ENCODE measurements around the gene TUB.

TUB gene

DNA sequence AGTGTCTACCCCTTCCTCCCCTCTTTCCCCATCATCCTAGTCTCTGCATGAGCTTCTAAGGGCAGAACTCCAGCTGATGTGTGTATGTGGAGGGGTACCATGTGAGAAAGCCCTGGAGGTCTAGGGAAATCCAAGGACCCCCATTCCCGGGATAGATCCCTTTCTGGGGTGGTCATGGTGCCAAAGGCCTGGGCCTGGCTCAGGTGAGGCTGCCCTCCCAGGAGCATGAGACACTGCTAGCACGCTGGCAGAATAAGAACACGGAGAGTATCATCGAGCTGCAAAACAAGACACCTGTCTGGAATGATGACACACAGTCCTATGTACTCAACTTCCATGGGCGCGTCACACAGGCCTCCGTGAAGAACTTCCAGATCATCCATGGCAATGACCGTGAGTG lies 19.6 kb downstream of the TUB start:
- TF ChIP-seq, protein P1, sequence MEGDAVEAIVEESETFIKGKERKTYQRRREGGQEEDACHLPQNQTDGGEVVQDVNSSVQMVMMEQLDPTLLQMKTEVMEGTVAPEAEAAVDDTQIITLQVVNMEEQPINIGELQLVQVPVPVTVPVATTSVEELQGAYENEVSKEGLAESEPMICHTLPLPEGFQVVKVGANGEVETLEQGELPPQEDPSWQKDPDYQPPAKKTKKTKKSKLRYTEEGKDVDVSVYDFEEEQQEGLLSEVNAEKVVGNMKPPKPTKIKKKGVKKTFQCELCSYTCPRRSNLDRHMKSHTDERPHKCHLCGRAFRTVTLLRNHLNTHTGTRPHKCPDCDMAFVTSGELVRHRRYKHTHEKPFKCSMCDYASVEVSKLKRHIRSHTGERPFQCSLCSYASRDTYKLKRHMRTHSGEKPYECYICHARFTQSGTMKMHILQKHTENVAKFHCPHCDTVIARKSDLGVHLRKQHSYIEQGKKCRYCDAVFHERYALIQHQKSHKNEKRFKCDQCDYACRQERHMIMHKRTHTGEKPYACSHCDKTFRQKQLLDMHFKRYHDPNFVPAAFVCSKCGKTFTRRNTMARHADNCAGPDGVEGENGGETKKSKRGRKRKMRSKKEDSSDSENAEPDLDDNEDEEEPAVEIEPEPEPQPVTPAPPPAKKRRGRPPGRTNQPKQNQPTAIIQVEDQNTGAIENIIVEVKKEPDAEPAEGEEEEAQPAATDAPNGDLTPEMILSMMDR (IDR thresholded peaks at IDR 0.05) = no peak
- Histone ChIP-seq H3K4me3 (no peak overlapping the region), H3K27ac (no peak overlapping the region)
- no peak for DNase-seq (ENCODE audit: low spot score)

DNA sequence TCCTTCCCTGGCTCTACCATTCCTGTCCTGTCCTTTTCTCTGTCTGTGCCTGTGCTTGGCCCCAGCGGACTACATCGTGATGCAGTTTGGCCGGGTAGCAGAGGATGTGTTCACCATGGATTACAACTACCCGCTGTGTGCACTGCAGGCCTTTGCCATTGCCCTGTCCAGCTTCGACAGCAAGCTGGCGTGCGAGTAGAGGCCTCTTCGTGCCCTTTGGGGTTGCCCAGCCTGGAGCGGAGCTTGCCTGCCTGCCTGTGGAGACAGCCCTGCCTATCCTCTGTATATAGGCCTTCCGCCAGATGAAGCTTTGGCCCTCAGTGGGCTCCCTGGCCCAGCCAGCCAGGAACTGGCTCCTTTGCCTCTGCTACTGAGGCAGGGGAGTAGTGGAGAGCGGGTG lies 20.4 kb downstream of the TUB start:
- TF ChIP-seq, protein P1 (IDR thresholded peaks at IDR 0.05) = no peak
- Histone ChIP-seq H3K27ac (no peak overlapping the region), H3K4me3 (no peak overlapping the region)
- DNase-seq (ENCODE audit: low spot score) = peak; percentile 59

DNA sequence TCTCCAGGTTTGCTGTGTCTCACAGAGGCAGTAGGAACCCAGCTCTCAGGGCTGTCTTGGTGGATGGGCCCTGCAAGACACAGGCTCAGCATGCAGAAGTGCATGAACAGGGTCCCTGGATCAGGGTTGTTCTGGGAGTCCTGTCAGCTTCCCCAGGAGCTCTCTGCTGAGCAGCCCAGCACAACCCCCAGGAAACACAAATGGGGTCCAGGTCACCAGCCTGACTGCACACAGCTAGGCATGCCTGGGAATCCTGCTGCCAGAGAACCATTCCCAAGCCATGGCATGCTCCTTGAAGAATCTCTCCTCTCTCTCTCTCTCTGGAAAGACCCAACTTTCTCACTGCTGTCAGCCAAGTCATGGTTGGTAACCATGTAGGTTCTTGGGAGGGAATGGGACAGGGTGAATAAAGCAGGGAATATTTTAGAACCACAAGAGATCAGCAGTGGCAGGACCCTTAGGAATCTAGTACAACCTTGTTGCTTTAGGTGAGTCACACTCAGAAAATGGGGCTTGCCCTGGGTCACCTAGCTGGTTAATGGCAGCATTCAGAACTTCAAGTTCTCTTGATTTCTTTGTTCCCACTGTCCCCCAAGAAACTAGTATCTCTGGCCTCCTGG lies 21.4 kb downstream of the TUB start:
- TF ChIP-seq, protein P1 (IDR thresholded peaks at IDR 0.05) = no peak
- H3K4me3 ChIP-seq = no peak overlapping the region
- DNase-seq (ENCODE audit: low spot score) = peak; percentile 55
- H3K27ac ChIP-seq = no peak overlapping the region

DNA sequence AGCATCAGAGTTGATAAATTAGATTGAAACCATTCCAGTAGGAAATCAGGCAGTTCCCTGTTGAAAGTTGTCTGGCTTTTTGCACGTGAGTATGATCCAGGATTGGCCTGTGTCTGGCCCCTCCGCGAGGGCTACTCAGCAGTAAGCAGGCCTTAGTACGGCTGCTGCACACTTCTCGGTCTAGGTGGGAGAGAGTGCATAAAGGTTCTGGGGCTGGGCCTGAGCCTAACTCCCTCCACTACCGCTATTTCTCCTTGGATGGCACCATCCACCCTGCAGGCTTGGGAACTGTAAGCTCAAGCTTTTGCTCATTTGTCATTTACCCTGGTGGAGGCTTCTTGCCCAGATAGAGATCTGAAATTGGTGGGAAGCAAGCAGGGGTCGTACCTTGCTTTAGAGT lies 22.0 kb downstream of the TUB start:
- no peak overlapping the region for H3K27ac ChIP-seq
- no peak for DNase-seq (ENCODE audit: low spot score)
- no peak overlapping the region for H3K4me3 ChIP-seq
- TF ChIP-seq, protein P1 (IDR thresholded peaks at IDR 0.05) = no peak

DNA sequence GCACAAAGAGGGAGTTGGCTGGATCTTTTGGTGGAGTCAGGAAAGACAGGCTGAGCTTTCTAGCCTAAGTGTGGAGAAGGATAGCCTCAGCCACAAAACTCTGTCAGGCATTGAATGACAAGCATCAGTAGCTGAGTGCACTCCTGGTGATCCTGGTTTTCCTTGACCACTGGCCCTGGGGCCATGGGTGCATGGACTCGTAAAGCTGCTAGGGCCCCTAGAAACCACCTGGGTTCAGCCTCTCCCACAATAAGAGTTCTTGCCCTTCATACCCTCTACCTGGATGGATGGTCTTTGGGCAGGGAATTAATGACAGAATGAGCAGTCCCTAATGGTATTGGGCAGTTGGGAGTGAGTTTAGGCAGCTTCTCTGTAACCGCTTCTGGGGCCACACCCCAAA lies 22.9 kb downstream of the TUB start:
- TF ChIP-seq, protein P1 (IDR thresholded peaks at IDR 0.05) = no peak
- Histone ChIP-seq H3K4me3 (no peak overlapping the region), H3K27ac (no peak overlapping the region)
- DNase-seq (ENCODE audit: low spot score) = no peak

DNA sequence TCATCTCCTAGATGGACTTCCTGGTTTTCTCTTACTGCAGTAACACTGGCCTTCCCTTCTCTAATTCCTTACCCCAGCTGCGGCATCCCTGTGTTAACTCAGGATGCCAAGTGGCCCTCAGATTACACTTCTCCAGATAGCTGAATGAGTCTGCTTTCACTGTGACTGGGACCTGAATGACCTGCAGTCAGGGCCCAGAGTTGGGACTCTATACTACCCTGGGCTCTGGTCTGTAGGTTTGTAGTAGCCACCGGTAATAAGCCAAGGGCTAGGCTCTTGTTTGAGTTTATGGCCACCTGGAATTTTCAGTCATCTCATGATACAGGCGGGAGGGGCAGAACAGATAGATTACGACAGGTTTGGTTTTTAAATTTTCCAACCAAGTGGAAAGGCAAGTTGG lies 24.1 kb downstream of the TUB start:
- H3K4me3 ChIP-seq = no peak overlapping the region
- DNase-seq (ENCODE audit: low spot score) = peak; percentile 62
- TF ChIP-seq, protein P1 (IDR thresholded peaks at IDR 0.05) = no peak
- H3K27ac ChIP-seq = no peak overlapping the region

DNA sequence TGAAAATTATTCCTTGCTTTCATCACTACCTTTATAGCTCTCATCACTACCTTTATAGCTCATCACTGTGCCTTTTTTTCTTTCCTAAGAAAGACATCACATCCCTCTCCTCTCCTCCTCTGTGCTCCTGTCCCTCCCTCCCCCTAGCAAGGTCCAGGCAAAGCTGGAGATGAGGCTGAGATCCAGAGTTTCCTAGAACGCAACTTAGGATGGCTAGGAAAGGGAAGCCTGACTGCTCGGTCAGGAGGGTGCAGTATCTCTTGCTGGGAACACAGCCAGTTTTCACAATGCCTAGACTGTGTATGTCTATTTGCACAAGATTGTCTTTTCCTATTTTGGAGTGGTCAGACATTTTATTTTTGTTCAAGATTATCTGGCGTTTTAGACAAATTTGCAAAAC lies 24.7 kb downstream of the TUB start:
- TF ChIP-seq, protein P1 (IDR thresholded peaks at IDR 0.05) = no peak
- Histone ChIP-seq H3K27ac (no peak overlapping the region), H3K4me3 (no peak overlapping the region)
- DNase-seq (ENCODE audit: low spot score) = no peak

Measured in coronary artery (tissue), 2 donors.